ELR (cell line): Measurements from ENCODE around the gene C7orf33.
"Not testable (repeated sequence)": the region's sequence is repeated elsewhere in the genome, so short reads cannot be mapped to it uniquely, and the experiment has no call there.

ENCODE experiments used
- DNase-seq: peaks from one replicate; pipeline ENCODE4 v3.0.0-alpha.2; 2015; ENCODE audit warnings: low read depth

C7orf33 gene, protein sequence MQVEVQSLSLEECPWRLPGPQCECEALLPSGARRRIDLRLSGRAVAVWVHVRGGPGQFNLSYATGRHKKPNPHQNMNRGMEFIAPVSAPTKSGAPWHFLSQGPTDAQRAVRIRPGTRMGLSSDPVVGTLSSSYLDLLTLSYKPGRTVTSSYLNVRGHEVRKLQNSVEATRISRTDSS

GRCh38 chr7:148590471-148590870 is at the start of gene C7orf33:
Gene C7orf33, plus strand, starts transcription at chr7:148590766. Its CDS starts 160 bp downstream, at chr7:148590926.
- no peak for DNase-seq

- DNase-seq = no peak
Observed at GRCh38 chr7:148541891-148542504, 48.6 kb upstream of the C7orf33 start.

- no peak for DNase-seq
Observed at GRCh38 chr7:148543302-148543701, 47.3 kb upstream of the C7orf33 start.

- no peak for DNase-seq
Observed at GRCh38 chr7:148545172-148545571, 45.4 kb upstream of the C7orf33 start.

DNA sequence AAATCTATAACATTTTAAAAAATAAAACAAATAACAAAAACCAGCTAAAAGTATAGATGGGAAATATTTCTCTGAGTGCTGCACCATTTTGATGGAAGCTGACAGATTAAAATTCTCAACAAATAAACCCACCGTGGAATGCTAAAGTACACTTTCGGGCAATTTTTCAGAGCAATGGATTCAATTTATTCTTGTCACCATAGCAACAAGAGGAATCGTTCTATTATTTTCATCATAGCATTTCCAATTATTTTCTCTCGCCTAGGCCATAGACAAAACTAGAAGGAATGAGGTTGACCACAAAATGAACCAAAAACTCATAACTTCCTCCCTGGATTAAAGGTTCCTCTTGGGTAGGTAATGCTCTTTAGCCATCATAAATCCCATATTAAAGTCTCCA is 44.6 kb upstream of the C7orf33 start:
- DNase-seq = no peak

DNA sequence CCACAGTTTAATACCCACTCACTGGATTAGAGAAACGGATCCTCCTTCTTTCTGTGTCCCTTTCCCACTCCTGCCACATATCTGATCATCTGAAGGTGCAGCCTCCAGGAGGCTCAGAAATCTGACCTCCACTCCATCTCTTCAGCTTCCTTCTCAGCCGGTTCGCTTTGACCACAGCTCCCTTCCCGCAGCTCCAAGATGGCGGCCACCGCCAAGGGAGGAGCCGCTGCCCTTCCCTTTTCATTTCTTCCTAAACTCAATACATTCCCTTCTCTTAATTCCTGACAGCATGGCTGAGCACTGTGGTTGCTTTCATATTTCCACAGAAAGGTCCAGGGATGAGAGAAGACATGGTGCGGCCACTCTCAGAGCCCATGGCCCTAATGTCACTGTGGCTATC is 43.7 kb upstream of the C7orf33 start:
- DNase-seq = no peak

DNA sequence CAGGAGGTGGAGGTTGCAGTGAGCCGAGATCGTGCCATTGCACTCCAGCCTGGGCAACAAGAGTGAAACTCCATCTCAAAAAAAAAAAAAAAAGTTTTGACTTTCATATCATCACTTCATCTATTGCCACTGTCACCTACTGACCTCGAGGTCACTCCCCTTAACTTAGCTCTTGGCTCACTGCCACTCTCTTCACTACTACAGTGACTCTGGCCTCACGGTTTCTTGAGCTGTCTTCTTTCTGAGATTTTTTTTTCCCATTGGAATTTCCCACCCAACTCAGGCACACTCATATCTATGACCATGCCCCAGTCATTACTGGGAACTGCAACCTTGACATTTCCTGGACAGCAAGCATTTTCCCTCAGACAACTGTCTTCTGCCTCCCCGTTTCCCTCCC is 42.6 kb upstream of the C7orf33 start:
- DNase-seq = no peak

DNA sequence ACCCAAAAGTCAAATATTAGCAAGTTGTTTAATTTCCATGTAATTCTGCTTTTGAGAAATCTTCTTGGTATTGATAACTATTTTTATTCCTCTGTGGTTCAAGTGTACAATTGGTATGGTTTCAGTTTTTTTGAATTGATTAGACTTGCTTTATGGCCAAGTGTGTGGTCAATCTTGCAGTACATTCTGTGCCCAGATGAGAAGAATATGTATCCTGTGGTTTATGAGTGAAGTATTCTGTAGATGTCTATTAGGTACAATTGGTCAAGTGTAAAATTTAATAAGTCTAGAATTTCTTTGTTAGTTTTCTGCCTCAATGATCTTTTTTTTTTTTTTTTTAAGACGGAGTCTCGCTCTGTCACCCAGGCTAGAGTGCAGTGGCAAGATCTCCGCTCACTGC is 36.6 kb upstream of the C7orf33 start:
- DNase-seq = no peak

DNA sequence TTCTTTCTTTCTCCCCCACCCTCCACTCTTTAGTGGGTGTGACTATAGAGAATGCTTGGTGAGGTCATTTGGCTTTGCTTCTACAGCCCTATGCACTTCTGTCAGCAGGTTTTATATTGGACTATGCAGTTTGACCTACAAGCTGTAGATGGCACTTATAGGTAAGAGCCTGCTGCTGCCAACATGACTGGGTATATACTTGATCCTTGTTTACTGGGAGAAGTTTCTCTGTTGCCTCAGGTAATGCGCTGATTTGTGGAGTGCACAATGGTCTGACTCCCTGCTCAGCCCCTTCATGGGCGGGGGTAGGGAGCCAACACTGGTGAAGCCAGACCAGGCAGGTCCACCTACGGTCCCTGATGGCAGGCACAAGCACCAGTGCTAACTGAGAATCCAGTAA is 33.7 kb upstream of the C7orf33 start:
- peak; percentile 16 for DNase-seq

DNA sequence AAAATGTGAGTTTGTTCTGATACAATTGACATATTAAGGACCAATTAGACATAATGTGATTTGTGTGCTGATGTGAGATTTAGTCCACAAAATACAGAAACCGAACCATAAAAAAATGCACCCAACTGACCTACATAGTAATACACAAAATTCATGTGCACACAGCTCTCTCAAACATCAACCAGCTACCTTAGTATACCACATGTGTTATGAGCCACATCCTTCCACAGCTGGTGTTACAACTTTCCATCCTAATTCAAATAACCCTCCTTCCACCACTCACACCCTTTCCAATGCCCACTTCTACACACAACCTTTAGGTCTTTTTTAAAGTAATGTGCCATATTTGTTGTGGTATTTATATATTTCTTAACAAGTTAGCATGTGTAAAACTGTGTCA is 31.7 kb upstream of the C7orf33 start:
- DNase-seq = no peak

GRCh38 chr7:148561099-148561498 is 29.5 kb upstream of the C7orf33 start:
- DNase-seq = no peak

- DNase-seq = no peak
Observed at GRCh38 chr7:148563583-148564274, 26.8 kb upstream of the C7orf33 start.

- DNase-seq = peak; percentile 48
Observed at GRCh38 chr7:148564275-148564951, 26.2 kb upstream of the C7orf33 start.

DNA sequence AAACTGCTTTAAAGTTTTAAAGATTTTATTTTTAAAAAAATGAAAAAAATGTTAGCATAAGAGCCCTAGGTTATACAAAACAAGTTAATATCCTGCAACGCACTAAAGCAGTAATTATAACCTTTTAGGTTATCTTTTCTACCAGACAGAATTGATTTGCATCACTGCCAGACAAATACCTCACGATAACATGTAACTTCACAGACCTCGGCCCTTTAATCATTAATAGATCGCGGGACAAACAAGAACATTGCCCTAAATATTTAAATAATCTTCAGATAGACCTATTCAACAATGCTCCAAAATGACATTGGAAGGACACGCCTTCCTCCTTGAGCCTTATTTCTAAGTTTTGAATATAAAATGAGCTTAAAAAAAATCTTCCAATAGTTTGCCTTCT is 23.8 kb upstream of the C7orf33 start:
- no peak for DNase-seq

- no peak for DNase-seq
Observed at GRCh38 chr7:148567524-148567923, 23.0 kb upstream of the C7orf33 start.

- DNase-seq = peak; percentile 3
Observed at GRCh38 chr7:148570510-148570909, 20.1 kb upstream of the C7orf33 start.

DNA sequence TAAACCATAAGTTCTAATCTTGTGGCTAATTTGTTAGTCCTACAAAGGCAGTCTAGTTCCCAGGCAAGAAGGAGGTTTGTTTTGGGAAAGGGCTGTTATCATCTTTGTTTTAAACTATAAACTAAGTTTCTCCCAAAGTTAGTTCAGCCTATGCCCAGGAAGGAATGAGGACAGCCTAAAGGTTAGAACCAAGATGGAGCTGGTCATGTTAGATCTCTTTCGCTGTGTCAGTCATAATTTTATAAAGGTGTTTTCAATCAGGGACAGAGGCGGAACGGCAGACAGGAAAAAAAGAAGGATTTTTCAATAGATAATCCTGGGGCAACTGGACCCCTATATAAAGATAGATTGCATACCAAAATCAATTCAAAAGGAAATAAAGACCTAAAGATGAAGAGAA is 19.6 kb upstream of the C7orf33 start:
- DNase-seq = not testable (repeated sequence)

DNA sequence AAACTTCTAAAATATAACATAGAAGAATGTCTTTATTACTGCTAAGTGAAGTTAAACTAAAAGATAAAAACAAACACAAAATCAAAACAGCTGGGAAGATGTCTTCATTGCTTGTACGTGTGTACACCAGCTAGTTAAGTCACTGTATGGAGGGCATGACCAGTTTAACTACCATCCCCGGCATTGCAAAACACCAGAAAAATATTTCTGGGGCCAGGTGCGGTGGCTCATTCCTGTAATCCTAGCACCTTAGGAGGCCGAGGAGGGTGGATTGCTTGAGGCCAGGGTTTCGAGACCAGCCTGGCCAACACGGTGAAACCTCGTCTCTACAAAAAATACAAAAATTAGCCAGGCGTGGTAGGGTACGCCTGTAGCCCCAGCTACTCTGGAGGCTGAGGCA is 19.2 kb upstream of the C7orf33 start:
- no peak for DNase-seq

DNA sequence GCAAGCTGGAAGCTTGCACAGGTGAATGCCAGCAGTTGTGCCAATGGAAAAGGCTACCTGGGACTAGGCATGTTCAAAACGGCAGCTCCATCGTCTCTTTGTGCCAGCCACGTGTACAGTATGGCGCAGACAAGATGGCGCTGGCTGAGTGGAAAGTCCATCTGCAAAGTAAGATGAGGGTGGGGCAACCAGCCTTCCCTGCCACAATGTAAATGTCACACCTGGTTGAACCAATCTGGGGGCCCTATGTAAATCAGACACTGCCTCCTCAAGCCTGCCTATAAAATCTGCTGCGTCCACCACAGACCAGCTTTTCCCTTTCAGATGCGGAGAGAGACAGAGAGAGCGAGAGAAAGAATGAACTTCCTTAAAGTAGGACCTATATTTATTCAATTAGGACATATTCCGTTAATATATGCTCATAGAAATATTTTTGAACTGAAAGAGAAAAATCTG is 18.5 kb upstream of the C7orf33 start:
- no peak for DNase-seq

GRCh38 chr7:148573581-148573980 is 17.0 kb upstream of the C7orf33 start:
- DNase-seq = not testable (repeated sequence)

DNA sequence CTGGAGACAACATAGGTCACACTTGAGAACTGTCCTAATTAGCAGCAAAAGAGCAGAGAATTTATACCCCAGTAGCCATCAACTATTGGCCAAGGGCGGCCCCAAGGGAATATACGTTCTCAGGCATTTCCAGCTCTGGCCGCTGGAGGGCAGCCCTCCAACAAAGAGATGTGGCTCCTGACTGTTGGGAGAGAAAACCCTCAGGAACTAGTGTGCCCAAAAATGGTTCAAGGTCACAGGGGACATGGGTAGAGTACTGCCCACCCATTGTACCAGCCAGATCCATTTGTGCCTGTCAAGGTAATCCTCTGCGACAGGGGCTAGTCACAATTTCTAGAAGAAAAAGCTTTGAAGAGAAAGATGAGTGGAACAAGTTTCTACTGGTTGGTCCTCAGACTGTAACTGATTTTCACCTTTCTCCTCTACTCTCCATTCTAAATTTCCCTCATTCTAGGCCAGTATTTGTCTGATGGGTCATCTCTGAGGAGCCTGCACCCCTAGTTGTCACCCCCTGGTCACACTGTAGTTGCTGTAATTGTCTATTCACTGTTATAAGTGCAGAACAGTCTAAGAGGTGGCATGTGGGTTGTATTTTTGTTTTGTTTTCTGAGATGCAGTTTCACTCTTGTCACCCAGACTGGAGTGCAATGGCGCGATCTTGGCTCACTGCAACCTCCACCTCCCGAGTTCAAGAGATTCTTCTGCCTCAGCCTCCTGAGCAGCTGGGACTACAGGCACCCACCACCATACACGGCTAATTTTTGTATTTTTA is 14.7 kb upstream of the C7orf33 start:
- DNase-seq = peak; percentile 63

DNA sequence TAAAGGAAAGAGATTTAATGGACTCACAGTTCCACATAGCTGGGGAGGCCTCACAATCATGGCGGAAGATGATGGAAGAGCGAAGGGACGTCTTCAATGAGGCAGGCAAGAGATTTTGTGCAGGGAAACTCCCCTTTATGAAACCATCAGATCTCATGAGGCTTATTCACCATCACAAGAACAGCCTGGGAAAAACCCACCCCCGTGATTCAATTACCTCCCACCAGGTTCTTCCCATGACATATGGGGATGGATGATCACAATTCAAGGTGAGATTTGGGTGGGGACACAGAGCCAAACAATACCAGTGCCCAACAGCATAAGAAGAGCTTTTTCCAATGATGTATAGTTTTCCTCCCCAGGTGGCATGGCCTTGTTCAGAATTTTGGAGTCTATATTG is 11.2 kb upstream of the C7orf33 start:
- DNase-seq = no peak
